Ectodermal cell (in vitro differentiated cells): Measurements from ENCODE around the gene POMP.
"Not testable (repeated sequence)": the region's sequence is repeated elsewhere in the genome, so short reads cannot be mapped to it uniquely, and the experiment has no call there.

ENCODE experiments used
- H3K27ac ChIP-seq: 2 replicates; pipeline ENCODE4 v1.7.0; 2013; ENCODE audit warnings: mild to moderate bottlenecking, low read depth, low read length; ENCODE audit not compliant: insufficient read depth, poor library complexity, severe bottlenecking
- H3K27me3 ChIP-seq: 2 replicates; pipeline ENCODE4 v1.7.0; 2013; ENCODE audit warnings: mild to moderate bottlenecking, low read length; ENCODE audit not compliant: insufficient read depth, control insufficient read depth, poor library complexity, severe bottlenecking
- H3K36me3 ChIP-seq: one replicate; pipeline ENCODE4 v1.7.0; 2013; ENCODE audit warnings: low read length; ENCODE audit not compliant: control insufficient read depth, insufficient read depth
- H3K4me1 ChIP-seq: one replicate; pipeline ENCODE4 v1.7.0; 2013; ENCODE audit warnings: low read length; ENCODE audit not compliant: control insufficient read depth, insufficient read depth
- H3K4me3 ChIP-seq: 2 replicates; pipeline ENCODE4 v1.7.0; 2013; ENCODE audit warnings: low read depth, low read length, control low read depth; ENCODE audit not compliant: insufficient read depth
- H3K9me3 ChIP-seq: 2 replicates; pipeline ENCODE4 v1.7.0; 2013; ENCODE audit warnings: mild to moderate bottlenecking, low read length, moderate library complexity; ENCODE audit not compliant: control insufficient read depth
- WGBS, 2 experiments: methylation state at CpG; one replicate each; pipeline ENCODE4 v1.1.7; 2013; ENCODE audit warnings: missing lambda C conversion rate in 2 of 2; 5-methylcytosine and 5-hydroxymethylcytosine counted together

POMP gene

DNA sequence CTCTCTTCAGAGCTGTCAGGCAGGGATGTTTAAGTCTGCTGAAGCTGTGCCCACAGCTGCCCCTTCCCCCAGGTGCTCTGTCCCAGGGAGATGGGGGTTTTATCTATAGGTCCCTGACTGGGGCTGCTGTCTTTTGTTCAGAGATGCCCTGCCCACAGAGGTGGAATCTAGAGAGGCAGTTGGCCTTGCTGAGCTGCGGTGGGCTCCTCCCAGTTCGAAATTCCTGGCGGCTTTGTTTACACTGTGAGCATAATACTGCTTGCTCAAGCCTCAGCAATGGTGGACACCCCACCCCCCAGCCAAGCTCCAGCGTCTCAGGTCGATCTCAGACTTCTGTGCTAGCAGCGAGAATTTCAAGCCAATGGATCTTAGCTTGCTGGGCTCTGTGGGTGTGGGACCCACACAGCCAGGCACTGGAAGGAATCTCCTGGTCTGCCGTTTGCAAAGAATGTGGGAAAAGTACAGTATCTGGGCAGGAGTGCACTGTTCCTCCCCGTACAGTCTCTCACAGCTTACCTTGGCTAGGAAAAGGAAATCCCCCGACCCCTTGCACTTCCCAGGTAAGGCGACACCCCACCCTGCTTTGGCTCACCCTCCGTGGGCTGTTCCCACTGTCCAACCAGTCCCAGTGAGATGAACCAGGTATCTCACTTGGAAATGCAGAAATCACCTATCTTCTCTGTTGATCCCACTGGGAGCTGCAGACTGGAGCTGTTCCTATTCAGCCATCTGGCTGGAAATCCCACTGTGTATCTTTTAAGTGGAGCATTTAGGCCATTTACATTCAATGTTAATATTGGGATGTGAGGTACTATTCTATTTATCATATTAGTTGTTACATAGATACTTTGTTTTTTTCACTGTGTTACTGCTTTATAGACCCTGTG is 34.9 kb downstream of the POMP start:
- not testable (repeated sequence) for H3K4me3 ChIP-seq, H3K4me1 ChIP-seq, H3K9me3 ChIP-seq, H3K27ac ChIP-seq, H3K27me3 ChIP-seq, H3K36me3 ChIP-seq
- 44 to 45% methylated on average over 11 of the region's 11 CpGs for WGBS, 2 experiments

DNA sequence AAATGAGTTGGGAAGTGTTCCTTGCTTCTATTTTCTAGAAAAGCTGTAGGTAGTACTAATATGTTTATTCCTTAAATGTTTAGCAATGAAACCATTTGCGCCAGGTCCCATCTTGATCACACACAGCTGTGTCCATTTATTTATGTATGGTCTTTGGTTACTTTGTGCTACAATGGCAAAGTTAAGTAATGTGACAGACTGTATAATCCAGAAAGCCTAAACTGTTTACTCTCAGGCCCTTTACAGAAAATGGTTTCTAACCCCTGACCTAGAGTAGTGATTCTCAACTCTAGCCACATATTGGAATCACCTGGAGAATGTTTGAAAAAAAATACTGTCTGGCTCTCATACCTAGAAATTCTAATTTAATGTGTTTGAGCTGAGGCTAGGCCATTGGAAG is 38.5 kb downstream of the POMP start:
- WGBS, 2 experiments: 100% methylated on average over 1 of the region's 1 CpG
- Histone ChIP-seq H3K9me3 (no peaks in the 10 kb centered on the region), H3K36me3 (no peaks in the 10 kb centered on the region), H3K27me3 (no peaks in the 10 kb centered on the region), H3K4me1 (peaks cover 6% of the 10 kb centered on the region), H3K4me3 (no peak overlapping the region), H3K27ac (no peak overlapping the region)

DNA sequence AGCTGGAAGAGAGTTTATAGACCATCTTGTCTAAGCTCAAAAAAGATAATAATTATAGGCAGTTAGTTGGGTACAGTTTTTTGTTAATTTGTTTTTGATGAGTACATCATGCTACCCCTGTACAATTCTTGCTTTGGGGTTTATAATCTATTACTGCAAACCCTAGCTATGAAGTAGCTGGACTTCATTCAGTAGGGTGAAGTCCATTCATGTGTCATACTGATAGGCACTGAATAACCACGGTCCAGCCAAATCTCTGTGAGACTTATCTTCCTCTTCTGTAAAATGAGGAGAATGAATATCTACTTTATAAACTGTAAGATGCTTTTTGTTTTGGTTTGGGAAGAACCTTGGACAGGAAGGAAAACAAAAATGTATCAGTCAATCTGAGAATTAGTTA is 40.3 kb downstream of the POMP start:
- 91 to 94% methylated on average over 1 of the region's 1 CpG for WGBS, 2 experiments
- H3K4me1 ChIP-seq: no peaks in the 10 kb centered on the region
- H3K27ac ChIP-seq: no peak overlapping the region

DNA sequence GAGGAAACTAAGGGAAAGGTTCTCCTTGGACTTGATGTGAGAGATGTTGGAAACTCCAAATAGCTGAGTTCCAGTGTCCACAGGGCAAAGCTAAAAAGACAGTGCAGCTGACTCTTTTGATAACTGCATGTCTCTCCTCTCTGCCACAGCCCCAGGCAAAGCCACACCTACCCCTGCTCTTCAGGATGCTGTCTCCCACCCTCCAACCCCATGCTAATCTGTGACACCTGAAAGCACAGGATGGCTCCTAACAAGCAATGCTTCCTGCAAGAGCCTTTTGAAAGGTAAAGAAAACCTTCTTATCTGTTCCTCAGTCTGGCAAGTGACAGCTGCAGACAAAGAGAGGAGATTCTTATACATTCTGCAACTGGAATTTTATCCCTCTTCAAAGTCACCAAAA is 45.4 kb downstream of the POMP start:
- Histone ChIP-seq H3K9me3 (no peaks in the 10 kb centered on the region), H3K27me3 (no peaks in the 10 kb centered on the region), H3K36me3 (no peaks in the 10 kb centered on the region), H3K4me3 (no peak overlapping the region), H3K27ac (no peak overlapping the region), H3K4me1 (no peaks in the 10 kb centered on the region)

More for the DNA sequence above, 40.3 kb downstream of the POMP start:
- no peaks in the 10 kb centered on the region for H3K27me3 ChIP-seq
- H3K4me3 ChIP-seq: no peak overlapping the region
- no peaks in the 10 kb centered on the region for H3K9me3 ChIP-seq
- H3K36me3 ChIP-seq: no peaks in the 10 kb centered on the region

DNA sequence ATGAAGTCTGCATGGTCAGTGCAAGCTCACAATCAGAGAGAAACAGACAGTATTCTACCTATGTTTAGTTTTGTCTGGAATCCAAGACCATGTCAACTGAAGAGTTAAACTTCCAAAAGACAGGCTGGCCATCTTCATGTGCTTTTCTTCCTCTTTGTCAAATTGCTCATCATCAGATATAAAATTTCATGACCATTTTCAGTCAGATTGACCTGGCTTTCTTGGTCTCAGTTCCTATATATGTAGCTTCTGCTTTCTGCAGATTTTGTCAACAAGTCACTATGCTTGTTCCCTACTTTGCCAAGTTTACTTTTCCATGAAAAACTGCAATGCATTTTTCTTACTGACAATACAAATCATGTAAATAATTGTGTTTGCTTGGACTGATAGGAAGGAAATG is 46.0 kb downstream of the POMP start:
- no peaks in the 10 kb centered on the region for H3K4me1 ChIP-seq
- H3K27ac ChIP-seq: no peak overlapping the region
- no peaks in the 10 kb centered on the region for H3K9me3 ChIP-seq
- H3K4me3 ChIP-seq: no peak overlapping the region
- H3K27me3 ChIP-seq: no peaks in the 10 kb centered on the region
- H3K36me3 ChIP-seq: no peaks in the 10 kb centered on the region

DNA sequence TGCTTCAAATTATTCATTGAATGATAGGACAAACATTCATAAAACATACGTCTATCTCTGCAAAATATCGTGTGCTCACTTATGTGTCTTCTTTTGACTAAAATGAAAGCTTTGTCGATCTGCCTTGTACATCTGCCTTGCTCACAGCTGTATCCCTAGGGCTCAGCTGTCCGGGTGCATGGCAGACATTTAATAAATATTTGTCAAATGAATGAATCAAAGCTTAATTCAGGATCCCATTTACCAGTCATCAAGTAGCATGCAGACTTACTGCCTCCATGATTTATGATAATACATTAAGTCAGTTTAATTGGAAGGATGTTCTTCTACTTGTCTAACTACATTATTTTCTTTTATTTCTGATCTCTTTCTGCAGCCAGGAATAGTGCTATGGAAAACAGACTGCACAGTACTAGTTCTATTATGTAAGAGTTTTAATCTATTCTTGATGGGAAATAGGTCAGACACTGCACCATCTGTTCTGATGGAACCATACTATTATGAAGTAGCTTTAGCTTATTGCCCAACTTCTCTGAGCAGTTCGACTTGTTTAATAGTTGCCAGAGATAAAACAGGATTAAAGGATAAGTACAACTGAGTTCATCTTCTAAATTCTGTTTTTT is 46.6 kb downstream of the POMP start:
- WGBS, 2 experiments: 93 to 97% methylated on average over 5 of the region's 5 CpGs
- Histone ChIP-seq H3K9me3 (no peaks in the 10 kb centered on the region), H3K36me3 (no peaks in the 10 kb centered on the region), H3K27ac (no peak overlapping the region), H3K27me3 (no peaks in the 10 kb centered on the region), H3K4me1 (no peaks in the 10 kb centered on the region), H3K4me3 (no peak overlapping the region)

DNA sequence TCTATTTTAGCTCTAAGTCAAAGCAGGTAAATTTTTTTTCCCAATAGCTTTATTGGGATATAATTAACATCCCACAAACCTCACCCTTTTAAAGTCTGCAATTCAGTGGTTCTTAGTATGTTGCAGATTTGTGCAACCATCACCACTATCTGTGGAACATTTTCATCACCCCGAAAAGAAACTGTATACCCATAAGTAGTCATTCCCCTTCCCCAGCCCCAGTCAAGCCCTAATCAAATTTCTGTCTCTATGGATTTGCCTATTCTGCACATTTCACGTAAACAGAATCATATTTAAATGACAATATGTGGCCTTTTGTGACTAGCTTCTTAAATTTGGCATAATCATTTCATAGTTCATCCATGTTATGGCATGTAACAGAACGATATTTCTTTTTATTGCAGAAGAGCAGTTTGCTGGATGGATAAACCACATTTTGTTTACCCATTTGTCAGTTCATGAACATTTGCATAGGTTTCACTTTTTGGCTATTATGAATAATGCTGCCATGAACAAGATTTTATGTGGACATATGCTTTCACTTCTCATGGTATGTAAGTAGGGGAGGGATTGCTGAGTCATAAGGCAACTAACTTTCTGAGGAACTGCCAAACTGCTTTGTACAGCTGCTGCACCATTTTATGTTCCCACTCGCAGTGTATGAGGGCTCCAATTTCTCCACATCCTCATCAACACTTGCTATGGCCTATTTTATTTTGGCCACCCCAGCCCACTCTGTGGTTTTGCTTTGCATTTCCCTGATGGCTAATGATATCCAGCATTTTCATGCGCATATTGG is 48.9 kb downstream of the POMP start:
- 90 to 96% methylated on average over 5 of the region's 5 CpGs for WGBS, 2 experiments
- Histone ChIP-seq H3K4me3 (no peak overlapping the region), H3K27ac (no peak overlapping the region), H3K36me3 (no peaks in the 10 kb centered on the region), H3K9me3 (no peaks in the 10 kb centered on the region), H3K4me1 (no peaks in the 10 kb centered on the region), H3K27me3 (no peaks in the 10 kb centered on the region)

DNA sequence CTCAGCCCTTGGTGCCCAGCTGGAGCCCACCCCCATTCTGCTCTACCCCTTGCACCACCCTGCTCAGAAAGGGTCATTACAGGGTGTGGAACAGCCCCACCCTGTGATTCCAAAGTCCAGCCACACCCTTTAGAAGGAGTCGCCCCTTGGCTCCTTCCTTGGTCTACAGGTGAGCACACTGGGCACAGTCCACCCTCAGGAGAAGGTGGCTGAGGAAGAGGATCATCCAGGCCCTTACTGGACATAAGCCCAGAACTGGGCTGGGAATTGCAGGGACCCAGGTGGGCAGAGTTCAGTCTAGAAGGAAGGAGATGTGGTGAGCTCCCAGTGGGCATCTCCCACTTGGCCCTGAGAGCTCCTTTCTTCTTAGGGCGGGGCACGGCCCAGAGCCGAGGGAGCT is 51.2 kb downstream of the POMP start:
- Histone ChIP-seq H3K4me3 (no peak overlapping the region), H3K4me1 (no peaks in the 10 kb centered on the region), H3K27me3 (no peaks in the 10 kb centered on the region), H3K36me3 (no peaks in the 10 kb centered on the region), H3K9me3 (no peaks in the 10 kb centered on the region), H3K27ac (no peak overlapping the region)
- WGBS, 2 experiments: 85 to 98% methylated on average over 4 of the region's 4 CpGs

DNA sequence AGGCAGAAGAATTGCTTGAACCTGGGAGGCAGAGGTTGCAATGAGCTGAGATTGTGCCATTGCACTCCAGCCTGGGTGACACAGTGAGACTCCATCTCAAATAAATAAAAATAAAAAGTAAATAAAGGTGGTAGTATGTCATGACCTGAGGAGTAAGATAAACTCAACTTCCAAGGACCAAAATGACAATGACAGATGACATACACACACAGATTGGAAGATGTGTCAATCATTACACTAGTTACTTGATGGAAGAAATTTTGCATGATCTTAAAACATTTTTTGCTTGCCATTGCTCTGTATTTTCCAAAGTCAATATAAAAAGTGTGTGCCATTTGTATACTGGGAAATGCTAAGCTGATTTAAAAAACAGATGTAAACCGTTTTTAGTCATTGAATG is 55.7 kb downstream of the POMP start:
- Histone ChIP-seq H3K27me3 (peaks cover 35% of the 10 kb centered on the region), H3K9me3 (no peaks in the 10 kb centered on the region), H3K4me1 (no peaks in the 10 kb centered on the region), H3K4me3 (no peak overlapping the region), H3K36me3 (no peaks in the 10 kb centered on the region), H3K27ac (no peak overlapping the region)
- 85 to 88% methylated on average over 1 of the region's 1 CpG for WGBS, 2 experiments

DNA sequence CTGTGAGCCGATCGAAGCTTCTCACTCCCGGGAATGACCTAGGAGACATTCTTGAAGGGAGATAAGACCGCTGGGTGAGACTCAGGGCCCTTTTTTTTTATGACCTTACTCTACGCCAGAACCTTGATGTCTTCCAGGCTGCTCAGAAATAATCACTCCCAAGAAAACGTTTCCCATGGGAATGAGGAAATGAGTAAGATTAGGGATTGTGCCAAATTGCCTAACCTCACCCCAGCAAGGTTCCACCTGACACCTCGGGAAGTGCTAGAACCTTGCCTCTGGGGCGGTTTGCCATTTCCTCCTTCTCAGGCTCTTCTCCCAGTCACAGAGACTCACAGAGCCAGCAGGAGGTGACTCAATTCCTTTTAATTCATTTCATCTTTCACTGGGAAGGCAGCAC is 57.6 kb downstream of the POMP start:
- no peaks in the 10 kb centered on the region for H3K9me3 ChIP-seq
- H3K27ac ChIP-seq: no peak overlapping the region

More for the DNA sequence above, 57.6 kb downstream of the POMP start:
- Histone ChIP-seq H3K4me3 (no peak overlapping the region), H3K36me3 (no peaks in the 10 kb centered on the region), H3K27me3 (peaks cover 38% of the 10 kb centered on the region), H3K4me1 (no peaks in the 10 kb centered on the region)
- WGBS, 2 experiments: 68 to 72% methylated on average over 6 to 8 of the region's 8 CpGs
